LNCaP clone FGC (cell line): ENCODE results near the gene CLRN1.

ENCODE experiments used
- DNase-seq: peaks from one replicate; pipeline ENCODE4 v3.0.0-alpha.2; 2011; ENCODE audit warnings: low read depth
- H3K4me3 ChIP-seq: 2 replicates; pipeline ENCODE4 v1.5.1; 2011; ENCODE audit warnings: mild to moderate bottlenecking, low read depth, low read length, control low read depth
- TF ChIP-seq, protein P1 (sequence below): IDR thresholded peaks from 2 replicates; pipeline ENCODE4 v1.5.1; 2012; ENCODE audit warnings: mild to moderate bottlenecking; ENCODE audit not compliant: control insufficient read depth, insufficient read depth; ENCODE audit errors: extremely low read depth

Gene CLRN1

DNA sequence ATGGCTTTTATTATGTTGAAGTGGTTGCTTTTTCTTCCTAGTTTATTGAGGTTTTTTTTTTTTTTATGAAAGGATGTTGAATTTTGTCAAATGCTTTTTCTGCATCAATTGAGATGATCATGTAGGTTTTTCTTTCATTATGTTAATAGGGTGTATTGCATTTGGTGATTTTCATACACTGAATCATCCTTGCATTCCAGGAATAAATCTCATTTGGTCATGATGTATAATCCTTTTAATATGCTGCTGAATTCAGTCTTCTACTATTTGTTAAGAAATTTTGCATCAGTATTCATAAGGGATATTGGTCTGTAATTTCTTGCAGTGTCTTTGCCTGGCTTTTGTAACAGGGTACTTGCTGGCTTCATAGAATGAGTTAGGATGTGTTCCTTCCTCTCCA, 11.5 kb upstream of the CLRN1 start:
- no peak overlapping the region for H3K4me3 ChIP-seq
- DNase-seq = no peak
- TF ChIP-seq, protein P1, sequence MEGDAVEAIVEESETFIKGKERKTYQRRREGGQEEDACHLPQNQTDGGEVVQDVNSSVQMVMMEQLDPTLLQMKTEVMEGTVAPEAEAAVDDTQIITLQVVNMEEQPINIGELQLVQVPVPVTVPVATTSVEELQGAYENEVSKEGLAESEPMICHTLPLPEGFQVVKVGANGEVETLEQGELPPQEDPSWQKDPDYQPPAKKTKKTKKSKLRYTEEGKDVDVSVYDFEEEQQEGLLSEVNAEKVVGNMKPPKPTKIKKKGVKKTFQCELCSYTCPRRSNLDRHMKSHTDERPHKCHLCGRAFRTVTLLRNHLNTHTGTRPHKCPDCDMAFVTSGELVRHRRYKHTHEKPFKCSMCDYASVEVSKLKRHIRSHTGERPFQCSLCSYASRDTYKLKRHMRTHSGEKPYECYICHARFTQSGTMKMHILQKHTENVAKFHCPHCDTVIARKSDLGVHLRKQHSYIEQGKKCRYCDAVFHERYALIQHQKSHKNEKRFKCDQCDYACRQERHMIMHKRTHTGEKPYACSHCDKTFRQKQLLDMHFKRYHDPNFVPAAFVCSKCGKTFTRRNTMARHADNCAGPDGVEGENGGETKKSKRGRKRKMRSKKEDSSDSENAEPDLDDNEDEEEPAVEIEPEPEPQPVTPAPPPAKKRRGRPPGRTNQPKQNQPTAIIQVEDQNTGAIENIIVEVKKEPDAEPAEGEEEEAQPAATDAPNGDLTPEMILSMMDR = no peak

DNA sequence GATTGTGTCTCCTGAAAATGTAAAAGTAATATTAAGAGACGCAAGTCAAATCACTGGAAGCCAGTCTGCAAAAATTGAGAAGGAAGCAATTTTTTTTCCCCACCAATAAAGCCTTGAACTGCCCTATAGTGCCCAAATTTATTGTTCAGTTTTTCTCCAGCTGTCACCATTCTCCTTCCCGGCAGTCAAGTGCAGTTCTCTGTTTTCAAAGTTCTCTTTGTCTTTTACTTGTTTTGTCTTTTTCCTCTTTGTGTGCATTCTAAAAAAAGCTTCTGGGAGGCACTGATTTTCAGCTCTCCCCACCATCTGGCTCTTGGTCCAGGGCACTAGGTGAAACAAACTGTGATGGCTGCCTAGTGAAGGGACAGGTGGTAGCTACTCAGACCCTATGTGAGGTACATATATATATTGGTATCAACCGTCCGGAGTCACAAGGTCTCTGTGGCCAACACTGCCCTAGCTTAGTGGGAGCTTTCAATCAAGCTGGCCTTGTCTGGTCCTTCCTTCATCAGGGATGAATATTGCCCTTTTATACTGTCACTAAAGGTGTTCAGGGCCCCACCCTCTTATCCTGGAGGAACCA, 6.1 kb upstream of the CLRN1 start:
- no peak for DNase-seq
- H3K4me3 ChIP-seq = no peak overlapping the region
- TF ChIP-seq, protein P1 = no peak

DNA sequence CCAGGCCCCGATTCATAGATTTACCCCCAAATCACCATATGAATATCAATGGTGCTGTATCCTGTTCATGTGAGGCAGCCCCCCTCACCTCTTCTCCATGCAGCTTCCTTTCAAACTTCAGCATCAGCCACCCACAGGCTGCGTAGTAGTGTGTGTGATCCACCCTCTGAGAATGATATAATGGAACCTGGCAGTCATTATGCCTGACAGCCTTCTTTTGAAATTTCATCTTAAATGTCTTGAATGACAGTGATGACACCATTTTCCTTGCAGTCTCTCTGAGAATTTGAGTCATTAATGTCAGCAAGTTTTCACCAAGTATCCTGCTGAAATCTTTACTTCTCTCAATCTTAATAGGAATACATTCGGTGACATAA, 3.5 kb upstream of the CLRN1 start:
- DNase-seq = no peak
- no peak overlapping the region for H3K4me3 ChIP-seq
- TF ChIP-seq, protein P1 = no peak

DNA sequence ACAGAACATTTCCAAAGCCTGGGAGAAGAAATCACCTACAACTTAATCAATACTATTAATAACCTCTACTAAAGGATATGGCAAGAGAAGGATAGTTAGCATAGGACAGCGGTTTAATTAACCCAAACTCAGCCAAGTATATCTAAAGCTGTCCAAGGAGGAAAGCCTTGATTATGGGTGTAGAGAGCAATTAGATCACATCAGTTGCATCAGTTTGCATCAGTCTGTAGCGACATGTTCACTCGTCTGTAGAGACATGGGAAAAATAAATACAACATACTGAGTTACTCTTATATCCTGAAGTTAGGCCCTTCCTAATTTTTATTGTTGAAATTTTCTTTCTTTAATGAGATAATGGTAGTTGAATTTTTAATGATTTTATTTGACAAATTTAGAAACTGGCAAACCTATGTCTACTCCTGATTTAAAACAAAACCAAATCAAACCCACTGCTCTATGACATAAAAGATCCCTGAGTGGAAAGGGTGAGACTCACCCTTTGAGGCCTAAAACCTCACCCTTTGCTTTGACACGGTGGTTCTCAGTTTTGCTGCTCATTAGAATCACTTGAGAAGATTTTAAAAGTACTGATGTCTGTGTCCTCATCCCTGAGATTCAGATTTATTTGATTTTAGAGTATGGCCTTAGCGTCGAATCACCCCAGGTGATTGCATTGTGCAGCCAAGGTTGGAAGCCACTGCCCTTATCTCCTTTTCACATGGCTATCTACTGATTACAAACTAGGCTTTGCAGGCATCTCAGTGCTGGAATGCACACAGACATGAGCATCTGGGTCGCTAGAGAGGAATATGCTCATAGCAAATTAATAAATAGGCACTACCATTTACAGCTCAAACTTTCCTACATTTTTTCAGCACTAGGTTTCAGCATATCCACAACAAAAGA, 2.8 kb upstream of the CLRN1 start:
- no peak overlapping the region for H3K4me3 ChIP-seq
- no peak for DNase-seq
- TF ChIP-seq, protein P1 = no peak

DNA sequence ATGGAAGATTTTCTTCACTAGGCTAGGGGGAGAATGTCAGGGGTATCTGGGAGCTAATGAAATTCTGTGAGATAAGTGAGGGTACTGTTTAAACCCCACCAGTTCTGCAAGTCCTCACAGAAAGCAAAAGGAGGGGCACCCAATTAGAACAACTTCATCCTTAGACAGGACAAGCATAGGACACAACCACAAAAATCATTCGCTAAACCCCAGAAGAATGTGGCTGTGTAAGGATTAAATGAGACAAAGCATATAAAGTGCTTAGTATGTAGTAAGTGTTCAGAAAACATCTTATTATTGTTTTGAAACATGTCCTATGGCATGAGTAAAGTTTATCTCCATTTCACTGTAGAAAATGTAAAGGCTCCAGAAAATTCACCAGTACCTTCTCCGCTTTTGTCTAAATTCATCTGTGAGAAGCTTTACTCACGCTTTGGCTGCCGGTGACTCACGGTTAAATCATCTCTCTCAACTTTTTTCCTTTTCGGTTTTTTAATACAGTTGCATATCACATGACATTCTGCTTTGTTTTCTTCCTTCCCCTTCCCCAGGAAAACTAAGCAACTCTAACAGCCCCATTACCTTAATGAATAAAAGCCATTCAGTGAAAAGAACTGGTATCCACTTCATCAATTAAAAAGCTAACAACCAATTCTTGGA, 1.7 kb downstream of the CLRN1 start:
- TF ChIP-seq, protein P1 = no peak
- no peak for DNase-seq
- no peak overlapping the region for H3K4me3 ChIP-seq

DNA sequence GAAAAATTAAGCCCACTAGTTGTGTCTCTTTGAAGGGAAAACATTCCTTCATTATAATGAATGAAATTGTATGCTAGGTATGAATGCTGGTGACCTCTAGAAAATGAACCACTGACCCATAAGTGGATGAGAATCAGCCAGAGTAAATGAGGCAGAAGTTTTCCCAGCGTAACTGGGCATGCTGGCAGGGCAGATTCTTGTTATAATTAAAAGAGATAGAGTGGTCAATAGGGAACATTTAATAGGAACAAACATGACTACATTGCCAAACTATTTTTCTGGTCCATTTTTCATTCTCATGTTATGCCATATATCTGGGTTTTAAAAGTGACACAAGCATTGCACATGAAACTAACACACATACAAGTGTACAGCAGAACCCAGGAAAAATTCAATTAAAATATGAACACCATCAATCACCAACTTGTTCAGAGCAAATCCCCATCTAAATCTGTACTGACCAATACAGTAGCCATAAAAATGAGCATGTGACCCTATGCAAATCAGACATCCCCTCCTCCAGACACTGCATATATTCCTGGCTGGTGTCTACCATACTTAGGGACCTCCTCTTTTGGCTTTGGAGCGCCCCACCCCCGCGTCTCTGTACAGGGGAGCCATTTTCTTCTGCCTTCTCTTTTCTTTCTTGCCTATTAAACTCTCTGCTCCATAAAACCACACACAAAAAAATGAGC, 4.0 kb downstream of the CLRN1 start:
- TF ChIP-seq, protein P1 = no peak
- DNase-seq = no peak
- no peak overlapping the region for H3K4me3 ChIP-seq
